ENCODE measurements around the gene ATP5MK. TPM values are rescaled to one million over a fixed set of nuclear protein-coding genes. Genes with fewer than 3 reads are reported as not detected.

ATP5MK gene
- polyA plus RNA-seq, 1 experiment = 170 TPM

GRCh38 chr10:103433858-103434257 lies 37.6 kb upstream of the ATP5MK start:
- Histone ChIP-seq H3K27me3 (ENCODE audit: control insufficient read depth, insufficient read depth, low read length) (no peaks in the 10 kb centered on the region), H3K4me3 (ENCODE audit: low read depth, low read length) (no peak overlapping the region), H3K36me3 (ENCODE audit: control insufficient read depth, insufficient read depth, low read length) (peaks cover 18% of the 10 kb centered on the region)
- no peak for DNase-seq (ENCODE audit: low read depth)
- ChIA-PET POLR2A (no interaction called here), CTCF (interaction anchor here (0.9 to 1.4 kb wide), 3 partner anchors 10 to 52 kb away, joined by 3 to 5 read pairs (median 4); no protein-coding TSS in a partner anchor)
- no peak for TF ChIP-seq CTCF (IDR thresholded peaks at IDR 0.05; ENCODE audit: insufficient read depth, low read depth, low read length)

GRCh38 chr10:103431902-103432301 lies 35.6 kb upstream of the ATP5MK start:
- Histone ChIP-seq H3K4me3 (ENCODE audit: low read depth, low read length) (no peak overlapping the region), H3K36me3 (ENCODE audit: control insufficient read depth, insufficient read depth, low read length) (peaks cover 16% of the 10 kb centered on the region), H3K27me3 (ENCODE audit: control insufficient read depth, insufficient read depth, low read length) (no peaks in the 10 kb centered on the region)
- POLR2A ChIA-PET = no interaction called here
- DNase-seq (ENCODE audit: low read depth) = no peak
- no peak for TF ChIP-seq CTCF (IDR thresholded peaks at IDR 0.05; ENCODE audit: insufficient read depth, low read depth, low read length)
- CTCF ChIA-PET = interaction anchor here (0.8 kb wide), 2 partner anchors 10 to 14 kb away, joined by 3 to 4 read pairs; no protein-coding TSS in a partner anchor

GRCh38 chr10:103429647-103430046 lies 33.4 kb upstream of the ATP5MK start:
- TF ChIP-seq CTCF (IDR thresholded peaks at IDR 0.05; ENCODE audit: insufficient read depth, low read depth, low read length) = no peak
- H3K27me3 ChIP-seq (ENCODE audit: control insufficient read depth, insufficient read depth, low read length) = no peaks in the 10 kb centered on the region
- no peak for DNase-seq (ENCODE audit: low read depth)
- peaks cover 14% of the 10 kb centered on the region for H3K36me3 ChIP-seq (ENCODE audit: control insufficient read depth, insufficient read depth, low read length)
- ChIA-PET CTCF (interaction anchor here (1.3 kb wide), 1 partner anchor 12 kb away, joined by 3 read pairs; no protein-coding TSS in a partner anchor), POLR2A (no interaction called here)
- no peak overlapping the region for H3K4me3 ChIP-seq (ENCODE audit: low read depth, low read length)

- H3K36me3 ChIP-seq (ENCODE audit: control insufficient read depth, insufficient read depth, low read length) = peaks cover 16% of the 10 kb centered on the region
- no peaks in the 10 kb centered on the region for H3K27me3 ChIP-seq (ENCODE audit: control insufficient read depth, insufficient read depth, low read length)
- no peak for TF ChIP-seq CTCF (IDR thresholded peaks at IDR 0.05; ENCODE audit: insufficient read depth, low read depth, low read length)
- CTCF ChIA-PET = no interaction called here
- POLR2A ChIA-PET = no interaction called here
- no peak for DNase-seq (ENCODE audit: low read depth)
- H3K4me3 ChIP-seq (ENCODE audit: low read depth, low read length) = no peak overlapping the region
Observed at GRCh38 chr10:103428989-103429643, 32.8 kb upstream of the ATP5MK start.

GRCh38 chr10:103427866-103428265 lies 31.6 kb upstream of the ATP5MK start:
- H3K36me3 ChIP-seq (ENCODE audit: control insufficient read depth, insufficient read depth, low read length) = peaks cover 19% of the 10 kb centered on the region
- ChIA-PET CTCF (interaction anchor here (1.3 to 4.9 kb wide), 3 partner anchors 12 to 58 kb away, joined by 3 to 40 read pairs (median 19); no protein-coding TSS in a partner anchor), POLR2A (no interaction called here)
- no peaks in the 10 kb centered on the region for H3K27me3 ChIP-seq (ENCODE audit: control insufficient read depth, insufficient read depth, low read length)
- TF ChIP-seq CTCF (IDR thresholded peaks at IDR 0.05; ENCODE audit: insufficient read depth, low read depth, low read length) = no peak
- H3K4me3 ChIP-seq (ENCODE audit: low read depth, low read length) = no peak overlapping the region
- no peak for DNase-seq (ENCODE audit: low read depth)

All from BJ (cell line).